Thyroid gland (tissue), 4 donors: Measurements from ENCODE around the gene LRFN3.

Experiments
- CTCF ChIP-seq, 6 experiments: fragments of 200-600 bp in 3 of 6; fragments of 450-650 bp in 3 of 6; sonication (generic) in 3 of 6; IDR thresholded peaks; one replicate each; pipeline ENCODE4 v1.5.1; 2016 to 2019; ENCODE audit warnings: antibody characterized with exemption in 6 of 6, mild to moderate bottlenecking in 2 of 6, inconsistent platforms in 1 of 6, moderate library complexity in 1 of 6
- POLR2A ChIP-seq, 2 donors: fragments of 450-650 bp; IDR thresholded peaks; one replicate each; pipeline ENCODE4 v1.6.1; 2017; ENCODE audit warnings: antibody characterized with exemption in 2 of 2, mild to moderate bottlenecking in 2 of 2, moderate library complexity in 1 of 2

- TF ChIP-seq CTCF (IDR thresholded peaks at IDR 0.05) (peak in 2 of 6 experiments; percentile 21 to 29), POLR2A (IDR thresholded peaks at IDR 0.05) (no peak)
These were observed 23.1 kb downstream of the LRFN3 start for GRCh38 chr19:35959040-35959967.
